SK-N-SH (cell line): ENCODE measurements around the gene KLC1.

ENCODE experiments used
- EP300 ChIP-seq, 2 experiments: IDR thresholded peaks; 2 replicates each; pipeline versions ENCODE4 v1.4.0 to v1.6.1; 2012; ENCODE audit warnings: borderline replicate concordance in 1 of 2, low read depth in 1 of 2, low read length in 1 of 2
- EZH2phosphoT487 ChIP-seq: fragments of 200-600 bp; sonication (generic); IDR thresholded peaks from 2 replicates; pipeline ENCODE4 v1.6.1; 2017; ENCODE audit warnings: low read depth, mixed run types, mild to moderate bottlenecking, antibody characterized with exemption, moderate library complexity, borderline replicate concordance
- JUND ChIP-seq: IDR thresholded peaks from 2 replicates; pipeline ENCODE4 v1.4.0; 2012
- POLR2AphosphoS5 ChIP-seq: IDR thresholded peaks from 2 replicates; pipeline ENCODE4 v1.6.1; 2012; ENCODE audit warnings: low read depth, low read length
- SIN3A ChIP-seq: IDR thresholded peaks from 2 replicates; pipeline ENCODE4 v1.6.1; 2012; ENCODE audit warnings: low read depth, mild to moderate bottlenecking, low read length, moderate library complexity, borderline replicate concordance
- SMC3 ChIP-seq: IDR thresholded peaks from 2 replicates; pipeline ENCODE4 v1.6.1; 2012; ENCODE audit warnings: low read depth, low read length, improper control_type of control experiment
- TCF12 ChIP-seq: IDR thresholded peaks from 2 replicates; pipeline ENCODE4 v1.4.0; 2012
- TF ChIP-seq, protein P1 (sequence below): fragments of 200-600 bp; sonication (generic); IDR thresholded peaks from 2 replicates; pipeline ENCODE4 v1.6.1; 2017; ENCODE audit warnings: antibody characterized with exemption, mild to moderate bottlenecking, moderate library complexity
- TF ChIP-seq, protein P2 (sequence below): fragments of 150-350 bp; IDR thresholded peaks from 2 replicates; pipeline ENCODE4 v1.6.1; 2017; ENCODE audit warnings: antibody characterized with exemption, low read length, low read depth, borderline replicate concordance
- TF ChIP-seq, protein P3 (sequence below): IDR thresholded peaks from 2 replicates; pipeline ENCODE4 v1.6.1; 2012; ENCODE audit warnings: mild to moderate bottlenecking, low read depth, low read length, moderate library complexity

DNA sequence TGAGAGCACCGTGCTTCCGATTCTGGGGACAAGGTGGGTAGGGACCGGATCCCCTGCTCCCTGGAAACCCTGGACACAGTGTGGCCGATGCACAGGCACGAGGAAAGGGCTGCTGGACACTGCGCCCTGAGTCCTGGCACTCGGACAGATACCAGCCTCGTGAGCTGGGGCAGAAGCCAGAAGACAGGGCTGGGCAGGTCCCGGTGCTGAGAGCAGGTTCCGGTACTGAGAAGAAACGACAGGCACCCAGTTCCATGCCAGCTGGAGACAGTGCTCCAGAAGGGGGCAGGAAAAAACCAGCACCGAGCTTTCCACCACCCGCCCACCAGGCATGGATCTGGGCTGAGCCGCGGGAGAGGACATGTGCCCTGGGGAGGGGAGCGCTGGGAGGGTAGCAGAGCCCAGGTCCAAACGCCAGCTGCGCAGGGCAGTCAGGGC, 79.8 kb downstream of the KLC1 start:
- no peak for TF ChIP-seq SIN3A
- TF ChIP-seq, protein P1, sequence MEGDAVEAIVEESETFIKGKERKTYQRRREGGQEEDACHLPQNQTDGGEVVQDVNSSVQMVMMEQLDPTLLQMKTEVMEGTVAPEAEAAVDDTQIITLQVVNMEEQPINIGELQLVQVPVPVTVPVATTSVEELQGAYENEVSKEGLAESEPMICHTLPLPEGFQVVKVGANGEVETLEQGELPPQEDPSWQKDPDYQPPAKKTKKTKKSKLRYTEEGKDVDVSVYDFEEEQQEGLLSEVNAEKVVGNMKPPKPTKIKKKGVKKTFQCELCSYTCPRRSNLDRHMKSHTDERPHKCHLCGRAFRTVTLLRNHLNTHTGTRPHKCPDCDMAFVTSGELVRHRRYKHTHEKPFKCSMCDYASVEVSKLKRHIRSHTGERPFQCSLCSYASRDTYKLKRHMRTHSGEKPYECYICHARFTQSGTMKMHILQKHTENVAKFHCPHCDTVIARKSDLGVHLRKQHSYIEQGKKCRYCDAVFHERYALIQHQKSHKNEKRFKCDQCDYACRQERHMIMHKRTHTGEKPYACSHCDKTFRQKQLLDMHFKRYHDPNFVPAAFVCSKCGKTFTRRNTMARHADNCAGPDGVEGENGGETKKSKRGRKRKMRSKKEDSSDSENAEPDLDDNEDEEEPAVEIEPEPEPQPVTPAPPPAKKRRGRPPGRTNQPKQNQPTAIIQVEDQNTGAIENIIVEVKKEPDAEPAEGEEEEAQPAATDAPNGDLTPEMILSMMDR = no peak
- TF ChIP-seq SMC3 = no peak
- TF ChIP-seq JUND = no peak
- no peak for TF ChIP-seq EP300 (IDR thresholded peaks at IDR 0.05; ENCODE audit: borderline replicate concordance in 1 of 2, low read depth in 1 of 2, low read length in 1 of 2)
- TF ChIP-seq EZH2phosphoT487 = no peak
- TF ChIP-seq TCF12 = no peak
- no peak for TF ChIP-seq POLR2AphosphoS5
- TF ChIP-seq, protein P2, sequence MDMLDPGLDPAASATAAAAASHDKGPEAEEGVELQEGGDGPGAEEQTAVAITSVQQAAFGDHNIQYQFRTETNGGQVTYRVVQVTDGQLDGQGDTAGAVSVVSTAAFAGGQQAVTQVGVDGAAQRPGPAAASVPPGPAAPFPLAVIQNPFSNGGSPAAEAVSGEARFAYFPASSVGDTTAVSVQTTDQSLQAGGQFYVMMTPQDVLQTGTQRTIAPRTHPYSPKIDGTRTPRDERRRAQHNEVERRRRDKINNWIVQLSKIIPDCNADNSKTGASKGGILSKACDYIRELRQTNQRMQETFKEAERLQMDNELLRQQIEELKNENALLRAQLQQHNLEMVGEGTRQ = no peak
- TF ChIP-seq, protein P3, sequence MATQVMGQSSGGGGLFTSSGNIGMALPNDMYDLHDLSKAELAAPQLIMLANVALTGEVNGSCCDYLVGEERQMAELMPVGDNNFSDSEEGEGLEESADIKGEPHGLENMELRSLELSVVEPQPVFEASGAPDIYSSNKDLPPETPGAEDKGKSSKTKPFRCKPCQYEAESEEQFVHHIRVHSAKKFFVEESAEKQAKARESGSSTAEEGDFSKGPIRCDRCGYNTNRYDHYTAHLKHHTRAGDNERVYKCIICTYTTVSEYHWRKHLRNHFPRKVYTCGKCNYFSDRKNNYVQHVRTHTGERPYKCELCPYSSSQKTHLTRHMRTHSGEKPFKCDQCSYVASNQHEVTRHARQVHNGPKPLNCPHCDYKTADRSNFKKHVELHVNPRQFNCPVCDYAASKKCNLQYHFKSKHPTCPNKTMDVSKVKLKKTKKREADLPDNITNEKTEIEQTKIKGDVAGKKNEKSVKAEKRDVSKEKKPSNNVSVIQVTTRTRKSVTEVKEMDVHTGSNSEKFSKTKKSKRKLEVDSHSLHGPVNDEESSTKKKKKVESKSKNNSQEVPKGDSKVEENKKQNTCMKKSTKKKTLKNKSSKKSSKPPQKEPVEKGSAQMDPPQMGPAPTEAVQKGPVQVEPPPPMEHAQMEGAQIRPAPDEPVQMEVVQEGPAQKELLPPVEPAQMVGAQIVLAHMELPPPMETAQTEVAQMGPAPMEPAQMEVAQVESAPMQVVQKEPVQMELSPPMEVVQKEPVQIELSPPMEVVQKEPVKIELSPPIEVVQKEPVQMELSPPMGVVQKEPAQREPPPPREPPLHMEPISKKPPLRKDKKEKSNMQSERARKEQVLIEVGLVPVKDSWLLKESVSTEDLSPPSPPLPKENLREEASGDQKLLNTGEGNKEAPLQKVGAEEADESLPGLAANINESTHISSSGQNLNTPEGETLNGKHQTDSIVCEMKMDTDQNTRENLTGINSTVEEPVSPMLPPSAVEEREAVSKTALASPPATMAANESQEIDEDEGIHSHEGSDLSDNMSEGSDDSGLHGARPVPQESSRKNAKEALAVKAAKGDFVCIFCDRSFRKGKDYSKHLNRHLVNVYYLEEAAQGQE = no peak
